LNCAP (cell line): ENCODE results near the gene FGF14.

Experiments
- TF ChIP-seq, protein P1 (sequence below): fragments of 450-650 bp; IDR thresholded peaks from 2 replicates; pipeline ENCODE4 v1.5.1; 2017; ENCODE audit warnings: mild to moderate bottlenecking

The FGF14 gene

GRCh38 chr13:101755228-101755887 lies 646.5 kb downstream of the FGF14 start:
- TF ChIP-seq, protein P1, sequence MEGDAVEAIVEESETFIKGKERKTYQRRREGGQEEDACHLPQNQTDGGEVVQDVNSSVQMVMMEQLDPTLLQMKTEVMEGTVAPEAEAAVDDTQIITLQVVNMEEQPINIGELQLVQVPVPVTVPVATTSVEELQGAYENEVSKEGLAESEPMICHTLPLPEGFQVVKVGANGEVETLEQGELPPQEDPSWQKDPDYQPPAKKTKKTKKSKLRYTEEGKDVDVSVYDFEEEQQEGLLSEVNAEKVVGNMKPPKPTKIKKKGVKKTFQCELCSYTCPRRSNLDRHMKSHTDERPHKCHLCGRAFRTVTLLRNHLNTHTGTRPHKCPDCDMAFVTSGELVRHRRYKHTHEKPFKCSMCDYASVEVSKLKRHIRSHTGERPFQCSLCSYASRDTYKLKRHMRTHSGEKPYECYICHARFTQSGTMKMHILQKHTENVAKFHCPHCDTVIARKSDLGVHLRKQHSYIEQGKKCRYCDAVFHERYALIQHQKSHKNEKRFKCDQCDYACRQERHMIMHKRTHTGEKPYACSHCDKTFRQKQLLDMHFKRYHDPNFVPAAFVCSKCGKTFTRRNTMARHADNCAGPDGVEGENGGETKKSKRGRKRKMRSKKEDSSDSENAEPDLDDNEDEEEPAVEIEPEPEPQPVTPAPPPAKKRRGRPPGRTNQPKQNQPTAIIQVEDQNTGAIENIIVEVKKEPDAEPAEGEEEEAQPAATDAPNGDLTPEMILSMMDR, result no peak

GRCh38 chr13:101752432-101752831 lies 649.4 kb downstream of the FGF14 start:
- TF ChIP-seq, protein P1, result no peak

DNA sequence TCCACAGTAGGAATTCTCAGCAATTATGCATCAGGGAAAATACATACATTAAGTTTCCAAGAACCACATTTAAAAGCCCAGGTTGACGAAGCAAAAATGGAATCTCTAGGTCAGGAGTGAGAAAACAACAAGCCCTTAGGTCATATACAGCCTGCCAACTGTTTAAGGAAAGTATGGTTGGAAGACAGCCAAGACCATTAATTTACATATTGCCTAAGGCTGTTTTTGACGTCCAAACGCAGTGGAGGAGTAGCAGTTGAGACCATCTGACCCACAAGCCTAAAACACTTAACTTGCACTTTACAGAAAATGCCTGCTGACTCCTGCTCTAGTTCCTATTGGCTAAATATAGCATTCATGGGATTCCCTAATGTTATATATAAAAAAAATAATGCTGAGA lies 650.4 kb downstream of the FGF14 start:
- TF ChIP-seq, protein P1, result no peak

DNA sequence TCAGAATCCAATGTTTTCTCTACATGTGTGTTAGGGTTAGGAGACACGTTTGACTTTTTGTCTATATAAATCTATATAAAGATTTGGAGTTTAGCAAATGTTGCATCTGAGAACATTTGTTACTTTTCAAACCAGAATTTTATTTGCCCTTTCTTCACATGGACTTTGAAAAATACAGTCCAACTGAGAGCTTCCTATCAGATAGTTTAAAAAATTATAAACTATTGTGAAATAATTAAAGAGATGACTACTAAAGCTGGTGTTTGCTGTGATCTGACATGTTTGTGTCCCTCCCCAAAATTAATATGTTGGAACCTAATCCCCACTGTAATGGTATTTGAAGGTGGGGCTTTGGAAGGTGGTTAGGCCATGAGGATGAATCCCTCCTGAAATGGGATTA lies 652.3 kb downstream of the FGF14 start:
- TF ChIP-seq, protein P1, result no peak

- TF ChIP-seq, protein P1, result no peak
Observed at GRCh38 chr13:101747039-101747438, 654.8 kb downstream of the FGF14 start.

- TF ChIP-seq, protein P1, result no peak
Observed at GRCh38 chr13:101746513-101746912, 655.3 kb downstream of the FGF14 start.

DNA sequence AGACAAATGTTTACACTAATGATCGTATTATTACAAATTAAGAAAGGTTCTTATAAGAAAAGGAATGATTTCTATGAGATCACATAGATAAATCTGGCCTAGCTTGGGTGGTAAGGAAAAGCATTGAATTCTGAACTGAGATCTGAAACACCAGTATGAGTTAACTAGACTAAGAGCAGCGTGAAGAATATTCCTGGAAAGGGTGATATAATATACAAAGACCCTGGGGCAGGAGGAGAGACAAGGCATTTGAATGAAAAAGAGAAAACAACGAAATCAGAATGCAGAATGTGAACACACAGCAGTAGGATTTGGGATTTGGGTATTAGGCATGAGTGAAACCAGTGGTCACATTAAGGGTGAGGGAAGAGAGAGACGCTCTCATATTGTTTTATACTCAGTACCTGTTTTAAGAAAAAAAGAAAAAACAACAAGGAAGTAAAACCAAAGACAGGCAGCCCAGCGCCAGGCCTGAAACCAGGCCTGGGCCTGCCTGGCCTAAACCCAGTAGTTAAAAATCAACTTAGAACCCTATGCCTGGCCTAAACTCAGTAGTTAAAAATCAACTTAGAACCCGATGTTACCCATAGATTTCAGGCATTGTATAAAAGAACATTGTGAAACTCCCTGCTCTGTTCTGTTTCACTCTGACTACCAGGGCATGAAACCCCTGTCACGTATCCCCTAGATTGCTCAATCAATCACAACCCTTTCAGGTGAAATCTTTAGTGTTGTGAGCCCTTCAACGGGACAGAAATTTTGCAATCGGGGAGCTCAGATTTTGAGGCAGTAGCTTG lies 662.3 kb downstream of the FGF14 start:
- TF ChIP-seq, protein P1, result no peak
